ENCODE data around the gene SGCA.

The SGCA gene

DNA sequence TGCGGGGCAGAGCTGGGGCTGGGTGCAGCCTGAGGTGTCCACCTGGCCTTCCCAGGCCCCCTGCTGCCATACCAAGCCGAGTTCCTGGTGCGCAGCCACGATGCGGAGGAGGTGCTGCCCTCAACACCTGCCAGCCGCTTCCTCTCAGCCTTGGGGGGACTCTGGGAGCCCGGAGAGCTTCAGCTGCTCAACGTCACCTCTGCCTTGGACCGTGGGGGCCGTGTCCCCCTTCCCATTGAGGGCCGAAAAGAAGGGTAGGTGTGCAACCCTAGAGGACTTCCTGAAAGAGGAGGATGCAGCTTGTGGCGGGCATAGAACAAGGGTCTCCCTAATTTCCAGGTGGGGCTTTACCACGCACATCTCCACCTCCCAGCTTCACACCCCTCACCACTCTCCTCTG, 2.5 kb downstream of the SGCA start:
- no peak for DNase-seq

DNA sequence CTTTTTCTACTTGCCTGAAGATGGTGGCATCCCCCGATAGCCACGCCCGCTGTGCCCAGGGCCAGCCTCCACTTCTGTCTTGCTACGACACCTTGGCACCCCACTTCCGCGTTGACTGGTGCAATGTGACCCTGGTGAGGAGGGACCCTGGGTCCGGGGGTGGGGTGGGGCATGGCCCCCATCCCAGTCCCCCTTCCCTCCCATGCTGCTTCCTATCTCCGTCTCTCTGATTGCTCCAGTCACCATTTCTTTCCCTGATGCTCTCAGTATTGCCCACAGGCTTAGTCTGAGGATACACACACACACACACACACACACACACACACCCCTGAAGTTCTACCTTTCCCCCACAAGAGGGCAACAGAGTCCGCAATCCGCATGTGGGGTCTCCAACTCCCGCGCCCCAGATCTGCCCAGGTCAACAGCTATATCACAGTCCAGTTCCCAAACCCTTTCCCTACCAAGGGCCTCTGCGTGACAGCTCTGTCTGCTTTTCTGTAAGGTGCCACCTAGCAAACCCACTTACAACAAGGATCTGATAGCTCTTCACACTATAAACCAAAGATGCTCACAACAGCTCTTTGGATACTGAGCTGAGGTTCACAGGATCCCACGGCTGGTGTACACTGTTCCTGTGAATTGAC, 3.4 kb downstream of the SGCA start:
- DNase-seq: no peak

DNA sequence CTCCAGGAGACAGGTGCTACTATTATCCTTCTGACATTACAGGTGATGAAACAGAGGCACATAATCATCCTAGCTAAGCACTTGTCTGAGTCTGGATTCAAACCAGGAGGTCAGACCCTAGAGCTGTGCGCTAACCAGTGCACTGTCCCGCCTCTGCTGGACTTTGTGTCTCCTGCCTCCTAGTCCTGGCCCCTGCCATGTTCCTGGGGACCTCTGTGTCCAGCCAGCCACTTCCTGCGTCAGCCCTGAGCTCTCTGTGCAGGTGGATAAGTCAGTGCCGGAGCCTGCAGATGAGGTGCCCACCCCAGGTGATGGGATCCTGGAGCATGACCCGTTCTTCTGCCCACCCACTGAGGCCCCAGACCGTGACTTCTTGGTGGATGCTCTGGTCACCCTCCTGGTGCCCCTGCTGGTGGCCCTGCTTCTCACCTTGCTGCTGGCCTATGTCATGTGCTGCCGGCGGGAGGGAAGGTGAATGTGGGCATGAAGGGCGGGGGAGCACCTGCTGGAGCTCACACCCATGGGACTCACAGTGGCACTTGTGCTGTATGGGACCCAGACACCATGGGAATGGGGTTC, 4.2 kb downstream of the SGCA start:
- no peak for DNase-seq

DNA sequence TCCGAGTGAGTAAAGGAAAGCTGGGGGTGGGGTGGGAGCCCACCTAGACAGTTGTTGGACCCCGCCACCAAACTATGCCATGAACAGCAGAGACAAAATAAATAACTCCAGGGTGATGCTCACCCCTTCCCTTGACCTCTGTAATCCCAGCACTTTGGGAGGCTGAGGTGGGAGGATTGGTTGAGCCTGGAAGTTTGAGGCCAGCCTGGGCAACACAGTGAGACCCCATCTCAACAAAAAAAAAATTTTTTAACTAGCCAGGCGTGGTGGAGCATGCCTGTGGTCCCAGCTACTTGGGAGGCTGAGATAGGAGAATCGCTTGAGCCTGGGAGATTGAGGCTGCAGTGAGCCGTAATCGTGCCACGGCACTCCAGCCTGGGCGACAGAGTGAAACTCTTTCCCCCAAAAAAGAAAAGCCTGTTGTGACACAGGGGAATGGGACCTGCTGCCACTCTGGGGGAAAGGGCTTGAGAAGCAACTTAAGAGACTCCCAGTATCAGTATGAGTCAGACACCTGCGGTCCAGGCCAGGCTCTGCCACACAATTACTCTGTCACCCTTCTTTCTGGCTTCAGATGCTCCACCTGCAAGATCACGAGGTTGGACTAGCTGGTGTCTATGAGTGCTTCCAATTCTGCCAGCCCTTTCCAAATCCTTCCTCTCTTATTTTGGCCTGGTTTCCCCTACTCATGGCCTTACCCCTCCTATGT, 5.0 kb downstream of the SGCA start:
- DNase-seq: no peak

DNA sequence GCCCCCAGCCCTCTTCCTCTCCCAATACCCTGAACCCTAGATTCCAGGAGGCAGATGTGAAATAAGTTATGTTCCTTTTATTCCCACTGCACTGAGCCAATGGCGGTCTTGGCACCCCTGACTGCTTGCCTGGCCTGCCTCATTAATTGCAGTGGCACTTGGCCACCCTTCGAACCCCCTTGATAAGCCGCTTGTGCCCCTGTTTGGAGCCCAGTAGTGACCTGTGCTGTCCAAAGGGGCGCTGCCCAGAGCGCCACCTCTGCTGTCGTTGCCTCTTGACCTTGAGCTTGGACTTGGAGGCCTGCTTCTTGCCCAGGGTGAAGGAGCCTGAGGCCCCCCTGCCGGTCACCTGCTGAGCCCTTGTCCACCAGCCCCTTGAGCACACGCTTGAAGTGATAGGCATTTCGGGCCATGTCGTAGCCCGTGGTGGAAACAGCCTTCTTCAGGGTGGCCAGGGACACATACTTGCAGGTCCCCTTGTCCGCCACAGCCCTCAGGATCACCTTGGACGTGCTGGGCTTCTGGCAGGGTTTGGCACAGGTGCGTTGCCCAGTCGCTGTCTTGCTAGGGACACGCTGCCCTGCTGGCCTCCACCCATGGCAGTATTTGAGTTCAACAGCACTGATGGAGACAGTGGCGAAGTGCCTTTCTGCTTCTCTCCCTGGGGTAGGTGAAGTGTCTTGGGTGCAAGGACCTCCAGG, 5.7 kb downstream of the SGCA start:
- DNase-seq: no peak

DNA sequence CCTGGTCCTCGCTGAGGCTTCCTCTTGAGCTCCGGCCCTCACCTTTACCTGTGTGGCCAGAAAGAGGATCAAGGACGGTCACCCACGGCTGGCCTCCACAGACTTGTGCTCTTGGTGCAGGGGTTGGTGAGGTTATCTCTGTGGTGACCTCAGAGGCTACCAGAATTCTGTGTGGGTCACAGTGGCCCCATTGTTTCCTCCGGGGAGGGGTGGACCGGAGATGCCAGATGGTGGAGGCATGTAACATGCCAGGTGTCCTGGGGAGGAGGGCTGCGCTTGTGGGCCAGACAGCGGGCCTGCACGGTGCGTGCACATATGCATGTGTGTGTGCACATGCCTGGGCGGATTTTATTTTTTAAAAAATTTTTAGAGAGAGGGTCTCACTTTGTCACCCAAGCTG, 6.3 kb downstream of the SGCA start:
- DNase-seq: no peak

DNA sequence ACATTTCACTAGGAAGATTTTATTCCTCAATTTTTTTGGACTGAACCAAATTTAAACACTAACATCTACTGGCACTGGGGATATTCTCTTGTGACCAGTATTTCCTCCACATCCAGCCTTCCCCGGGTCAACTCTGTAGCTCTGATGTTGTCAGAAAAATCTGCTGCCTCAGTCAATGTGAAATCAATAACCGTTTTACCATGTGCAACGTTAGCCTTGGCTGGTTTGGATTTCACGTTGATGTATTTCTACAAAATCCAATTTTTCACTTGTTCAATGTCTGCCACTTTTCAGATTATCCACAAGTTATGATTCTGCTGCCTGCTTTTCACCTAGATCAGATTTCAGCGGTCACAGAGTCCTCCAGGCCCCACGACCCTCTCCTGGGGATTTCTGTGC, 7.1 kb downstream of the SGCA start:
- DNase-seq: no peak

DNA sequence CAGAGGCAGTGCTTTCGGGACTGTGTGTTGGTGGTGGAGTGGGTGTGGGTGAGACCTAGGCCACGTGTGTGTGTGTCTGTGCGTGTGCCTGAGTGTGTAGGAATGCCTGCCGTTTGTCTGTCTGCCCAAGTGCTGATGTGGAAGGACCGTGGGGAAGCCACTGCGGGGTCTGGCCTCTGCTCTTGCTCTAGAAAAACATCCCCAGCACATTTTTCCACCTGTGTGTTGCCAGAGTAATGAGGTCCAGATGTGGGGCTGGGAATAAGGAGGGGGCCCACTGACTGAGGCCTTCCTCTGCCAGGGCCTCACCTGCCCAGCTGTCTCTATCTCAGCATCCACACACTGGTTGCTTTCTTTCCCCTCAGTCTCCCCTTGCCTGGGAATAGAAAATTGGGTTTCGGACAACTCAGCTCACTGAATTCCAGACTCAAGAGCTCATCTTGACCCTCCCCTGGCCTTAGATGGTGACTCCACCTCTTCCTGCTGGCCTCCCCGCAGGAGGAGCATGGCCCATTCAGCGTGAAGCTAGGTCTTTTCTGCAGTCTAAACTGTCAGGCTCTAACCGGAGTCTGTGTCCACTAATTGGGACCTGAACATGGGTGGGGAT, 7.6 kb downstream of the SGCA start:
- no peak for DNase-seq

DNA sequence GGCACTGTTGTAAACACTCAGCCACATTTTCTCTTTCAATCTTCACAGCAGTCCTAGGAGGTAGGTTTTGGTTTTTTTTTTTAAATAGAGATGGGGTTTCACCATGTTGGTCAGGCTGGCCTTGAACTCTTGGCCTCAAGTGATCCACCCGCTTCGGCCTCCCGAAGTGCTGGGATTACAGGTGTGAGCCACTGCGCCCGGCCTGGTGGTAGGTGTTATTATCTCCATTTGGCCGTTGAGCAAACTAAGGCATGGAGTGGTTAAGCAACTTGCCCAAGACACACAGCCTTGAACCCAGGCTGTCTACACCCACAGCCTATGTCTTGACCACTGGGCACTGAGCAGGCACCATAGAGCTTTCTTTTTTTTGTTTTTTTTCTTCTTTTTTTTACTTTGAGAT, 8.6 kb downstream of the SGCA start:
- no peak for DNase-seq

DNA sequence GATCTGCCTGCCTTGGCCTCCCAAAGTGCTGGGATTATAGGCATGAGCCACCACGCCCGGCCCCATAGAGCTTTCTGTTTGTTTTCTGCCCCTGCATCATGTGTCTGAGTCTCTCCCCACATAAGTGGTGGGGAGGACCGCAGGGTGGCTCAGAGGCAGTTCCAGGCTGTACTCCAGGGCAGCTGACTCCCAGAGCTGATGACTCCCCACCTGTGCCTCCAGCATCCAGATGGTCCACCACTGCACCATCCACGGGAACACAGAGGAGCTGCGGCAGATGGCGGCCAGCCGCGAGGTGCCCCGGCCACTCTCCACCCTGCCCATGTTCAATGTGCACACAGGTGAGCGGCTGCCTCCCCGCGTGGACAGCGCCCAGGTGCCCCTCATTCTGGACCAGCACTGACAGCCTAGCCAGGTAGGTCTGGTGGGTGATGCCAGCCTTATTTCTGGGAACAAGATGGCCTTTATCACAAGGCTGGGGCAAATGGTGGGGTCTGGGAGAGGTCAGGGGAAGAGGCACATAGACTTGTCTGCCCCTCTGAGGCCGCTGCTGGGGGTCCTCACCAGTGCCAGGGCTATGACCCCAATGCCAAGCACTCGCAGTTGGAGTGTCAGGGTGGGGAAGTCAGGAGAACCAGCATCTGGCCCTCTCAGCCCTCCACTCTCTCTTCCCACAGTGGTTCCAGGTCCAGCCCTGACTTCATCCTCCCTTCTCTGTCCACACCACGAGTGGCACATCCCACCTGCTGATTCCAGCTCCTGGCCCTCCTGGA, 9.4 kb downstream of the SGCA start:
- no peak for DNase-seq

DNA sequence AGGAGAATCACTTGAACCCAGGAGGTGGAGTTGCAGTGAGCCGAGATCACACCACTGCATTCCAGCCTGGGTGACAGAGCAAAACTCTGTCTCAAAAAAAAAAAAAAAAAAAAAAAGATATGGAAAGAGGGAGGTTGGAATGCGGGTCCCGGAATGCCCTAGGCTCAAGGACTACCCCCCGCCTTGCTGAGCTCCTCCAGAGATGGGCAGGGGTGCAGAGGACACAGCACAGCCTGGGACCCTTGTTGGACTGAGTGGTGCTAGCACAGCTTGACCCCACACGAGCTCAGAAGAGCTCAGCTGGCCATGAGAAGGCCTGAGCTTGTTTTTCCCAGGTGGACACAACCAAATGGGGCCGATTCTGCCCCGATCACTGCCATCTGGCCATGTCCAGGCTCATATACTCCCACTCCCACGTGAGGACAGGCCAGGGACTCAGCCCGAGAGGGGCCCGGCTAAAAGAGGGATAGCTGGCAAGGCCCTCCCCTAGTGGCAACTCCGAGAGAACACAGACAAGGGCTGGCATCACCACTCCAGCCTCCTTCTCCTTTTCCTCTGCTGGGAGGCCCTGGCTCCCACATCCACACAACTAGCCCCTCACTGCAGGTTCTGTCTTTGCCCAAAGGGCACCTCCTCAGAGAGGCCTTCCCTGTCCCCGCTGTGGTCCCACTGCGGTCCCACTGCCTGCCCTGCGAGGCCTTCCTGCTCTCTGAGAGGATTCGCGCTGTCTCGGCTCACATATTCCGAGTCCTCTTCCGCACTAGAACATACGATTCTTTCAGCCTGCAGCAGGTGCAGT, 11.0 kb downstream of the SGCA start:
- no peak for DNase-seq

DNA sequence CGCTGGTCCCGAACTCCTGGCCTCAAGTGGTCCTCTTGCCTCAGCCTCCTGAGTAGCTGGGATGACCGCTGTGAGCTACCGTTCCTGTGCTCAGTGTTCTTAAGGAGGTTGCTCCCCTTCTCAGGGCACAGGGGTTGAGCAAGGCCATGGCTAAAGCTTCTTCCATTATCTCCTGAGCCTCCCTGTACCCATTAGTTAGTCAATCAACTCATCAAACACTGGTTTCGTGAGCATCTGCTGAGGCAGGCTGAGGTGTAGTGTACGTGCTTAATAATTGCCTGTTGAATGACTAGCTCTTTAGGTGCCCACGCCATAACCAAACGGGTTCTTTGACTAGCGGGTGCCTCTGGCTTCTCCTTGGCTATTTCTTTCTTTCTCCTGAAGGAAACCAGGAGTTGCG, 11.7 kb downstream of the SGCA start:
- no peak for DNase-seq

DNA sequence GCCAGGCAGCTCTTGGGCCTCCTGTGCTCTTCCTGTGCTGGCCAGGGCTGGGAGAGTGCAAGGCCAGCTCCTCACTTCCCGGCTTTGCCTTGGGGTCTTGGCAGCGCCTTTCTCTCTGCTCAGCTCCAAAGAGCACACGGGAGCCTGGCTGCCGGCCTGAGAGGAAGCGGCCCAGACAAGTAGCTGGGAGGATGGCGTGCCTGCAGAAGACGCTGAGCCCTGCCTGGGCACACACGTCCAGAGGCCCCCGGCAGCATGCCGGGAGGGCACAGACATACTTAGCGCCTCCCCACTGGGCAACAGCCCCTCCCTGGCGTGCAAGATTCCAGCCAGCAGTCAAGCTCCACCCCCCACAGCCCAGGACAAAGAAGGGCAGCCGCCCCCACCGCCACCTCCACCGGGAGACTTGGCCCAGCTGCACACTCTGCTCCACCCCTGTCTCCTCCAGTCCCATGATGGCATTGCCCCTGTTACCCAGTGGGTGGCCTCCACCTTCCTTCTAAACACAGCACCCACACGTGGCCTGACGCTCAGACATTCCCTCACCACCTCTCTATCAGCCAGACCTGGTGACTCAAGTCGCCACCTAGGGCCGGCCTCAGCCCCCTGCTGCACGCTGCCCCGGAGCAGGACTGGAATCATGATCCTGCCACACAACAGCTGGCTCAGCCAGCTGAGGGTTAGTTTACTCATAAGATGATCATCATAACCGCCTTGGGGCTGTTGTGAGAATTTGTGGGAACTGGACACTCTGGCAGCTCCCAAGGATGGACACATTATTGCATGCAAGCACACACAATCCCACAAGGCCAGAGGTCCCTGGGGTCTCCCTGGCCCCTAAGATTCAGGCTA, 12.4 kb downstream of the SGCA start:
- DNase-seq: no peak

DNA sequence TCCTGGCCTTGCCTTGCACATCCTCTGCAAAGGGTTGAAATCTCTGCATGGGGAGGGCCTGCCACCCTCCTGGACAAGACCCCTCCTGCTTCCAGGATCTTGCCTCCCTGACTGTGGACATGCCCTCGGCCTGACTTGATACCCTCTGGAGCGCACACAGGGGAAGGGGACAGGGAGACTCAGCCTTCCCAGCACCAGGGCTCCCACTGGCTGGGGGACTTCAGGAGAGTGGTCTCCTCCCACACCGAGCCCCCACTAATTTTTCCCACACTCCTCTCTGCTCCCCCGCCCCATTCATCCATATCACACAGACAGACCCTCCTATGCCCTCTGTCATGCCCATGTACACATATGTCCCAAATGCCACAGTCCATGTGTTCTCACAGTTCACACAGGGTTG, 14.3 kb downstream of the SGCA start:
- no peak for DNase-seq

DNA sequence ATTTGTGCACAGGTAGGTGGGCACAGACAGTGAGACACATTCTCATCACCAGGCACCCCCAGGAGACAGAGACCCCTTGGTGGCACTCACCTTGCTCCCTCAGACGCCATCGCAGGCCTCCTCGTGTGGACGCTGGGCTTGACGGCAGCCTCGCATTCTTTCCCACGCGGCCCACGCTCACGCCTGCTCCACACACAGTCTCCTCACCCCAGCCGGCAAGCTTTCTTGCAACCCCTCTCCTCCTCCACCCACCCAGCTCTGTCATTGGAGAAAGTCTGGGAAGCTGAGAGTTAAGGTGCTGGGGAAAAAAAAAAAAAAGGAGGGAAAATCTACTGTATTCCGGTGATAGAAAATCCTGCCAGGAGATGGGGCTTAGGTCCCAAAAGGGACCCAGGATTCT, 14.8 kb downstream of the SGCA start:
- no peak for DNase-seq

DNA sequence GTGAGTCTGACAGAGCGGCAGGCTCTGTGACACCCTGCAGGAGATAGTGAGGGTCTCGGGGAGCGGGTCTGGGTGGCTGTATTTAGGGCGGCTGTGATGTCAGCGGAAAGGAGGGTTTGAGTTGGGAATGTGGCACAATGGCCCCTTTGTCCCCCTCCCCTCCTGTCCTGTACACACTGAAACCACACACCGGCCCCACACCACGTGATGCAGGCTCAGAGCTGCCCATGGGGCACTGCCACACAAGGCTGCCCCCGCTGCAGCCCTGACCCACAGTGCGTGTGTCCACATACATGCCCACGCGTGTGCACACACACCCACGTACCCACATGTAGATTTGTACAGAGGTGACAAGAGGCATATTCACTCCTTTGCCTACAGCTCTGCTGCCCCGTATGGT, 15.3 kb downstream of the SGCA start:
- DNase-seq: no peak

DNA sequence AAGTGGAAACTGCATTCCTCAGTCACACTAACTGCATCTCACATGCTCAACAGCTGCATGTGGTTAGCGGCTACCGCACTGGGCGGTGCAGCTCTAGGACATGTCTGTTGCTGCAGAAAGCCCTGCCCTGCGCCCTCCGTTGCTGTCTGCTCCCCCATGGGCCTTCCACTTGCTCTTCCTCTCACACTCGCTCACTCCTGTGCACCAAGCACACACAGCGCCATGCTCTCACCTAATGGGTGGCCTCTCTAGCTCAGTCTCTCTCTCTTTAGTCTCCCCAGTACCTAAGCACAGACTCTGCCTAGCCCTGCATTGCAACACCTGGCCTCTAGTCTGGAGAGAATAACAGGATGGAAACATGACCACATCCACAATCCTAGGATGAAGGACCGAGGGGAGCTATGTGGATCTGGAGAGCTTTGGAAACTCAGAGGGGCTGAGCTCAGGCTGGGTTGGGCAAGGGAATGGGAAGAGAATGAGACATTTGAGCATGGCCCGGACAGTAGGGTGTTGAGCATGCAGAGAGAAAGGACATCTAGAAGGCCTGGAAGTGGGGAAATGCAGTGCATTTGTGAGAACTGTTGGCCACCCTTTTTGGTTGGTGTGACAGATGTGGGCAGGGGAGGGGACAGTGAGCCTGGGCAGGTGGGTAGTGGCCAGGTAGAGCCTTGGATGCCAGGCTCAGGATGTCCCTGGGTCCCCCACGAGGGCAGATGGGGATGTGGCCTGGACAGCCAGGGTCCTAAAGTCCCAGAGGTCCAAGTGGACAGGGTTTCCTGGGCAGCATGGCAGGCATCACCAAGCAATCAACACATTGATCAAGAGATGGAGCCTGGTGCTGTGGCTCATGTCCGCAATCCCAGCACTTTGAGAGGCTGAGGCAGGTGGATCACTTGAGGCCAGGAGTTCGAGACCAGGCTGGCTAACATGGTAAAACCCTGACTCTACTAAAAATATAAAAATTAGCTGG, 16.1 kb downstream of the SGCA start:
- no peak for DNase-seq

DNA sequence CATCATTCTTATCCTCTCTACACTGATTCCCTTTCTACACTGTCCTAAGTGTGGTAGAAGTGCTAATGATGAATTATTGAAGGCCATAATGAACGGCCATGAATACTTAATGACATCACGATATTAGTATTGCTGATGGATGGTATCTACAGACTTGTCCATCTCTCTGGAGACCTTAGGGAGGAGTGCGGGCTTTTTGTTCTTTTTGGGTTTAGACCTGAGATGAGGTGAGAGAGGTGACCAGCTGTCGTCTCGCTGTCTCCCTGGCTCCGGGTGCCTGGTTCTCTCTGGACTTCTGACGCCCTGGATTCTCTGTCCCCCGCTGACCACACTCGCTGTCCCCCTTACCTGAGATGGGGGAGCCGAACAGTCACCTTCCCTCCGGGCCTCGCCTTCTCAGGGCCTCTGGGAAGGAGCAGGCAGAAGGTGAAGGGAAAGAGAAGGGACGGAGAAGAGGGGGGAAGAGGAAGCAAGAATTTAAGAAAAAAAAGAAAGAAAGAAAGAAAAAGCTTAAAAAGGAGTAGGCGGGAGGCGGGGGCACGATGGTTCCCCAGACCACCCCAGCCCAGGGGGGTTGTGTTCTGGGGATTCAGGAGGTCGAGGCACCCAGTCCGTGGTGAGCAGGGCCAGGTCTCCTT, 17.1 kb downstream of the SGCA start:
- no peak for DNase-seq

DNA sequence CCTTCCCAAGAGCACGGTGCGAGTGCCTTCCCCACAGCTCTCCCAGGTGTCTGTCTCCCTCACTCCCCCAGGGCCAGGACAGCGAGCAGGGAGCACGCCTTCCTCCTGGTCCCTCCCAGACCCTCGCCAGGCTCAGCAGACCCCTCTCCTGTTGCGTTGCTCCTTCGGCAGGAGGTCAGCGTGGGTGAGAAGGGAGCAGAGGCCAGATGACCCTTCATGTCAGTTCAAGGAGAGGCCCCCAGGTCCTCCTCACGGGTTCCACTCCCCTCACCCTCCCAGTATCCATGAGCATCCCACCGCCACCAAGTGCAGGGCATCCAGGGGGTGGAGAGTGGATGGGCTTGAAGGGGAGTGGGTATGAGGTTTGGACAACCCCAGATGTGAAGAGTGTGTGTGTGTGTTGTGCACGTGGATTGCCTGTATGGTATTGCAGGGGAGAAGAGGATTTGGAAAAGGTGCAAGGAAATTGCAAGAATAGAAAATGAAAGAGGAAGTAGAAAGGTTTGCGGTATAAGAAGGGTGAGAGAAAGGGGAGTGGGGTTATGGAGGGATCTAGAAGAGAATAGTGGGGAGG, 17.7 kb downstream of the SGCA start:
- no peak for DNase-seq
